Measurements from ENCODE around the gene ARHGEF28.

The ARHGEF28 gene

DNA sequence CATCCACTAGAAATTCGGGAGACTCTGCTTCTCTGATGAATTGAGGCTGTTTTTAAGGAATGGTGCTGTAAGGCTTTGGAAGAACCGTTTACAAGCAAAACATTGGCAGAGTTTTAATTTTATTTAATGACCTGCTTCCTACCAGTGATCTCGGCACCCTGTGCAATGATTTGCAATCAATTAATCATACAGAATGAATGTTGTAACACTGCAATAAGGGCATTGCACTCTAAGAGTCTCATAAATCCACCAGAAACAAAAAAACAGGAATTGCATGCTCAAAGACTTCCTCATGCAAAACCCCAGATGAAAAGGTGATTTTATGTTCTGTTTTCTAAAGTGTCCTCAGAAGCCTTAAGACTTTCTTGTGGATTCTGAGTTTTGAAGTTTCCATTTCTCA lies 295.7 kb downstream of the ARHGEF28 start:
- TF ChIP-seq TAF1 (IDR thresholded peaks at IDR 0.05; ENCODE audit: borderline replicate concordance, insufficient read depth, low read length) (no peak), SIN3A (IDR thresholded peaks at IDR 0.05; ENCODE audit: borderline replicate concordance, insufficient read depth, low read length) (no peak), REST (IDR thresholded peaks at IDR 0.05; ENCODE audit: insufficient read depth in 1 of 2, low read depth in 2 of 2, low read length in 2 of 2) (no peak), POLR2AphosphoS5 (IDR thresholded peaks at IDR 0.05; ENCODE audit: low read depth, low read length) (no peak), FOXP2 (optimal IDR thresholded peaks at IDR 0.05; ENCODE audit: borderline replicate concordance, extremely low read depth, extremely low read length, insufficient read depth) (no peak)

DNA sequence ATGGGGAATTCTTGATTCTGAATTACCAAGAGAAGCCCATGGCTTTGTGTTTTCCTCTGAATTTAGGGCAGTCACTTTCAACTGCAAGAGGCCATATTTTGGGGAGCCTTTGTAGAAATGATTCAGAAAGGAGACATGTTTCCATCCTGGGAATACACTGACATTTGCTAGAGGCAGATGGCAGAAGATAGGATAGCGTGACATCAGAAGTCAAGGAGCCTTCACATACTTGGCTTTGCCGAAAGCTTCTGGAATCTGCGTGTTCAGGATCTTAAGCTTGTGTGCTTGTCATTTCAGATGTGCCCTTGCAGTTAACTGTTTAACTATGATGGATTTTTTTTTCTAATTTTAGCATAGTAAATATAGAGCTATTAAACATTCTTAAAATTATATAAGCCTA lies 296.2 kb downstream of the ARHGEF28 start:
- TF ChIP-seq TAF1 (IDR thresholded peaks at IDR 0.05; ENCODE audit: borderline replicate concordance, insufficient read depth, low read length) (no peak), SIN3A (IDR thresholded peaks at IDR 0.05; ENCODE audit: borderline replicate concordance, insufficient read depth, low read length) (no peak), FOXP2 (optimal IDR thresholded peaks at IDR 0.05; ENCODE audit: borderline replicate concordance, extremely low read depth, extremely low read length, insufficient read depth) (no peak), REST (IDR thresholded peaks at IDR 0.05; ENCODE audit: insufficient read depth in 1 of 2, low read depth in 2 of 2, low read length in 2 of 2) (no peak), POLR2AphosphoS5 (IDR thresholded peaks at IDR 0.05; ENCODE audit: low read depth, low read length) (no peak)

DNA sequence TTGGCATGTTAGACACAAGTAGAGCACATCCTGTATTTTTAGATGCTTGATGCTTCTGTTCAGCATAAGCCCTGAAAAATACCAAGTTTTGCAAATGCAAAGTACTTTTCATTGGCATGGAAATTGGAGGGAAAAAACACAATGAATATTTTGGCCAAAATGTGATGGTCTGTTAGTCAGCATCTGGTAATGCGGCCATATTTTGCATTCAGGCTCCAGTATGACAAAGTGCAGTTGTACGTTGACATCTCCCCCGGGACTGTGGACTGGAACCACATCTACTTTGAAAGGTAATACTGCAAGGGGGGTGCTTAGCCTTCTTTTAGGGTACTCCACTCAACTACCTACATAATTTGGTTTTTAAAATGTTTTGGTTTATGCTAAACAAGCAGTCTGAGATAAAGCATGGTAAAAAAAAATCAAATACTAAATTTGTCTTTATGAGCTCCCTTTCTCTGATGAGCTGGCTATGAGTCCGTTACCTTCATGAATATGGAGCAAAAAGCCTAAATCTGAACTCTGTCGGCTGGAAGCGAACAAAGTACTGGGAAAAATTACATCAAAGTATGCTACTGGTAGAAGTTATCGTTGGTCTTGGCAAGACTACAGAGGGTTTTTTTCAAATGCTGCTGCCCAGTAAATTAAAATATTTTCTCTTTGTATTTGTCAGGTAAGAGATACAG lies 297.0 kb downstream of the ARHGEF28 start:
- TF ChIP-seq TAF1 (IDR thresholded peaks at IDR 0.05; ENCODE audit: borderline replicate concordance, insufficient read depth, low read length) (no peak), POLR2AphosphoS5 (IDR thresholded peaks at IDR 0.05; ENCODE audit: low read depth, low read length) (no peak), FOXP2 (optimal IDR thresholded peaks at IDR 0.05; ENCODE audit: borderline replicate concordance, extremely low read depth, extremely low read length, insufficient read depth) (no peak), SIN3A (IDR thresholded peaks at IDR 0.05; ENCODE audit: borderline replicate concordance, insufficient read depth, low read length) (no peak), REST (IDR thresholded peaks at IDR 0.05; ENCODE audit: insufficient read depth in 1 of 2, low read depth in 2 of 2, low read length in 2 of 2) (no peak)

- TF ChIP-seq POLR2AphosphoS5 (IDR thresholded peaks at IDR 0.05; ENCODE audit: low read depth, low read length) = no peak
- no peak for TF ChIP-seq FOXP2 (optimal IDR thresholded peaks at IDR 0.05; ENCODE audit: borderline replicate concordance, extremely low read depth, extremely low read length, insufficient read depth)
- TF ChIP-seq TAF1 (IDR thresholded peaks at IDR 0.05; ENCODE audit: borderline replicate concordance, insufficient read depth, low read length) = no peak
- no peak for TF ChIP-seq SIN3A (IDR thresholded peaks at IDR 0.05; ENCODE audit: borderline replicate concordance, insufficient read depth, low read length)
- no peak for TF ChIP-seq REST (IDR thresholded peaks at IDR 0.05; ENCODE audit: insufficient read depth in 1 of 2, low read depth in 2 of 2, low read length in 2 of 2)
Measured at GRCh38 chr5:73928476-73929070, 302.6 kb downstream of the ARHGEF28 start.
